NCI-H1930 (cell line): ENCODE data around the gene RRM1.
"Not testable (repeated sequence)": the region's sequence is repeated elsewhere in the genome, so short reads cannot be mapped to it uniquely, and the experiment has no call there.

Source experiments
- DNase-seq, 2 experiments: peaks; one replicate each; lab custom pipeline; 2025; lab: John Stamatoyannopoulos, UW

RRM1 gene

DNA sequence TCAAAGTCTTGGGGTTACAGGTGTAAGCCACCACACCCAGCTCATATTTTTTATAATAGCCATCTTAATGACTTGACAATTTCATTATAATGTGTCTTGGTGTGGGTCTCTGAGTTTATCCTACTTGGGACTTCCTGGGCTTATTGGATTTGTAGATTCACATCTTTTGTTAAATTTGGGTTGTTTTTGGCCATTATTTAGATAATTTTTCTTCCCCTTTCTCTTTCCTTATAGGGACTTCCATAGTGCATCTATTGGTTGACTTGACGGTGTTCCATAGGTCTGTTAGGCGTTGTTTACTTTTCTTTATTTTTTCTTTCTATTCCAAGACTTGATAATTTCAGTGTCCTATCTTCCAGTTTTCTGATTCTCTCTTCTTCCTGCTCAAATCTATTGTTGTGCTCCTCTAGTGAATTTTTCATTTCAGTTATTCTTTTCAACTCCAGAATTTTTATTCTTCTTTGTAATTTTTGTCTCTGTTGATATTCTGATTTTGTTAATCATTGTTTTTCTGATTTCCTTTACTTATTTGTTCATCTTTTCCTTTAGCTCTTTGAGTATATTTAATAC is 45.6 kb downstream of the RRM1 start:
- DNase-seq: no peak

DNA sequence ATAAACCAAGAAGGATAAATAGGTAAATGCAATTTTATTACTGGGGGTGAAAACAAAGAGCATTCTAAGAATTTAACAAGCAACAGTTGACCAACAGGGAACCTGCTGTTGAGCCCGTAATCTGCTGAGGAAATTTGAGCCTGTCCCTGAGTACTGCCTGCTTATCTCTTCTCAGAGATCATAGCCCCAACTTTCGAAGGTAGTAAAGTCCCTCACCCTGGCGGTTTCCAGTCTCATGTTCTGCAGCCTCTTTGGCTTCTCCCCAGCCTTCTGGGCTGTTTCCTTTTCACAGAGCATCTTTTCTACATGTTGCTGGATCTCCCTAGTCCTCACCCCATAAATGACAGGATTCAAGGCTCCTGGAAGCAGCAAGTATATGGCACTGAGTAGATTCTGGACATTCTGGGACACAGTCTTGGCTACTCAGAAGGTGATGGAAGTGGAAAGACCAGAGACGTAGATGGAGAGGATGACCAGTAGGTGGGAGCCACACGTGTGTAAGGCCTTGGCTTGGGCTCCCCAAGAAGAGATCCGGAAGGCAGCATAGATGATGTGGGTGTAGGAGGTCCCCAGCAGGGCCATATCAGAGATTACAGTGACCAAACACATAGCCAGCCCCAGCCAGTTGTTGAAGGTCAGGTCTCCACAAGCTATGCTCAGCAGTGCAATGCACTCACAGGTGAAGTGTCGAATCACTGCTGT is 51.6 kb downstream of the RRM1 start:
- no peak for DNase-seq

DNA sequence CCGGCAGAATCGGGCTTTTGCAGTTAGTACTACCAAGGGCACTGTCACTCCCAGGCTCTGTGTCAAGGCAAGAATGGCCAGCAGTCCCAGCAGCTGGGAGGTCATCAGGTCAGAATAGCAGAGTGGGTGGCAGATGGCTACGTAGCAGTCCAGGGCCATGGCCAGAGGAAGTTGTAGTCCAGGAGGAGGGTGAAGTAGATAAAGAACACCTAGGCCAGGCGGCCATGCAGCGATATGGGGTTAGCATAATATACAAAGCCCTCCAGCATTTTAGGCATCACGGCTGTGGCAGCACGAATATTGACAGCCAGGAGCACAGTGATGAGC is 52.1 kb downstream of the RRM1 start:
- DNase-seq: no peak

DNA sequence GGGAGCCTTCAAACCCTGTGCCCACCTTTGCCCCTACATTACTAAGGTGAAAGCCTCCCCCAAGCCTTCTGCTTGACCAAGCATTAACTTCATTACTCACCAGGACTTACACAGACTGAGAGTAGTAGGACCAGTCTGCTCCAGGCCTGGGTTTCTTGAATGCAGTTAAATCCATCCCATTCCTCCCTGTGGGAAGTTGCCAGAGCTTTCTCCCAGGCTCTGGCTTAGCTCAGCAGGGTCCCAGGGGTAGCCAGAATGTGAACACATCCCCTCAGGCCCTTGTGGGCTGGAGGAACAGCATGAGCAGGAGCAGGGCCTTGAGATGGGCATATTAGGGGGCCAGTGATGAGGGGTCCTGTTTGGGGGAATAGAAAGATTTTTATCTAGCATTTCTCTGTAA is 59.9 kb downstream of the RRM1 start:
- no peak for DNase-seq

DNA sequence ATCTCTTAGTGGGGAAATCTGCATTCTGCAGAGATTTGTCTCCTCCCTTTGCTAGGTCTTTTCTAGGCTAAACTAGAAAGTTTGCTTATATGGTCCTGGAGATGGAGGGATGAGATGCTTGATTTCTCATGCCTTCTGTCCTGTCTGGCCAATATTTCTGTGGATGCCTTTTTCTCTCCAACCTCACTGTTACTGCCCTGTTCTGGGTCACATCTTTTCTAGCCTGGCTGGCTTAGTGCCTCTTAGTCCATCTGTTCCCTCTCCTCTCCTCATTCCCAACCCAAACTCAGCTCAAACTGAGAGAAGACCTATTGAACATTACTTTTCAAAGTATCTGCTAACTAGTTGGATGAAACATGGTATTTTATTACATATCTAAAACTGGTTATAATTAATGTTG is 62.0 kb downstream of the RRM1 start:
- DNase-seq: no peak

DNA sequence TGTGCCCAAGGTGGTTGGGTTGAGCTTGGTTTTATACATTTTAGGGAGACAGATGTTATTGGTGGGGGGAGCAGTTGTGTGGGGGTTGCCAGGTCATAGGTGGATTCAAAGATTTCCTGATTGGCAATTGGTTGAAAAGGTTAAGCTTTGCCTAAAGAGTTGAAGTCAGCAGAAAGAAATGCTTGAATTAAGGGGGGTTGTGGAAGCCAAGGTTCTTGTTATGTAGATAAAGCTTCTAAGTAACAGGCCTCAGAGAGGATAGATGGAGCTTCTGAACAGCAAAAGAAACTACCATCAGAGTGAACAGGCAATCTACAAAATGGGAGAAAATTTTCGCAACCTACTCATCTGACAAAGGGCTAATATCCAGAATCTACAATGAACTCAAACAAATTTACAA is 64.2 kb downstream of the RRM1 start:
- DNase-seq: not testable (repeated sequence)

DNA sequence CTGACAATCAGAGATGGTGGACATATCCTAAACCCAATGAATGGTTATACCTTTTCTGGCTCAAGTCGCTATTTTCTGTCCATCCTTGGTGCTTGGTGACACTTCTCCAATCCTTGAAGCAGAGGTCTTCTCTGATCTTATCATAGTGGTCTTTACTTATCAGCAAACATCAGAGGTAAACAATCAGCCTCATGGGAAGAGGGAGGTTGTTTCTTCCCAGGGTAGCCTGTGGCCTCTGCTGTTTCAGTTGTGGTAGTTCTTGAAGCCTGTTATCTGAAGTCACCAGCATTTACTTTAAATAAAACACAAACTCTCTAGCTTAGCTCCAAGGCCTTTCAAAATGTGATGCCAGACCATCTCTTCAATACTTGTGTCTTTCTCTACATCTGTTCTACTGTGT is 66.7 kb downstream of the RRM1 start:
- no peak for DNase-seq

DNA sequence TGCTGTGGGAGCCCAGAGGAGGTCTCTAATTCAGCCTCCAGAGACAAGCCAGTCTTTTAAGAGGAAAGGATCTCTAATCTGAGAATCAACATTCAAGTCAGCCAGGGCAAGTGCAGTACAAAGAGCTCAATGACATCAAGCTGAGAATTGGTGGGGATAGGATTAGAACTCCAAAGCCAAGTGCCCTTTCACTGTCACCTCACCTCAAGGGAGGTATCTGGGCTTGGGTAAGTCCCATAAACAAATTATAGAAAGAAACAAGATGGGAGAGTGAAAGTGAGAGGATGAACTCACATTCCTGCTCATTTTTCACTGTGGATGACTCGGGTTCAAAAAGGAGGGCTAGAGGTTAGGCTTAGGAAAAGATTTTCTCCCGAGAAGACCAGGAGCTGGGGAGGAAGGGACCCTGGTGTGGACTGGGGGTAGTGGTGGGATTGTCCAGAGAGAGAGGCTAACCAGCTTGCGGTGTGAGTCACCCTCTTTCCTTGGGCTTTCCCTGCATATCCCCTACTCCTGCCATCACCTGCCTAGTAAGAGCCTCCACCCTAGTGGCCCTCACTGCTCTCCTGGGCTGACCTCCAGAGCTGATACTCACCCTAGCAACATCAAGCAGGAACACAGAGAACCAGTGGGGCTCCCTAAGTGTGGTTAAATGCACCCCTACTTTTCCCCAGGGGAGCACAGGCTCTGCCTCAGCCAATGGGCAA is 70.4 kb downstream of the RRM1 start:
- no peak for DNase-seq

DNA sequence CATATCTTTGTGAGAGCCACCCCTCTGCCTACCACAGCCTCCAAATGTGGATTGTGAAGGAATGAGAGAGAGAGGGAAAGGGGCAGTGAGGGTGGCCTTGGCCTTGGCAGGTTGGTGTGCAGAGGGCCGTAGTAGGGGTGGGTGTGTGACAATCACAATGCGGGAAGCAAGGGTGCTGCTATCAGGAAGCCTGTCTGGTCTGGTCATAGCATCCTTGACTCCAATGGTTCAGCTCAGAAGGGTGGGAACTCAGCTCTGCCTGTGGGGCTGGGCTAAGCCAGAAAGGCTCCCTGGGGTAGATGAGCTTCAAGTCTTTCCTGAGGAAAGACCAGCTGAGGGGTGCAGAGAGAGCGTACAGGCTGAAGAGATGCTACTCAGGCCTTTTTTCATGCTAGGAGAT is 72.7 kb downstream of the RRM1 start:
- no peak for DNase-seq

DNA sequence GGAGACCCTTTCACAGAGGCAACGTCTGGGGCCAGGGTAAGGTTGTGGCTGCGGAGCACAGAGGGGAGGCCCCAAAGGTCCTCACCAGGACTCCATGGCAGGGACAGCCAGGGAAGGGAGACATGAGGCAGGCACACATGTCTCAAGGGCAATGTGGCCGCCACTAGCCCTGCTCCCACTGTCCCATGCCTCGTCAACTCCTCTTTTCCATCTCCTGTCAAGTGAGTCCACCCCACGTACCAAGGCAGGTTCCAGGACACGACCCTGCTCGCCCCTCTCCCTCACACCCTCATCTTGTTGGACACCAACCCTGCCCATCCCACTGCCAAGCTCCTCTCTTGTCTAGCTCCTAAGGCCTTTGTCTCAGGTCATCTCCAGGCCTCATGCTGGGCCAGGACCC is 73.2 kb downstream of the RRM1 start:
- DNase-seq: no peak

DNA sequence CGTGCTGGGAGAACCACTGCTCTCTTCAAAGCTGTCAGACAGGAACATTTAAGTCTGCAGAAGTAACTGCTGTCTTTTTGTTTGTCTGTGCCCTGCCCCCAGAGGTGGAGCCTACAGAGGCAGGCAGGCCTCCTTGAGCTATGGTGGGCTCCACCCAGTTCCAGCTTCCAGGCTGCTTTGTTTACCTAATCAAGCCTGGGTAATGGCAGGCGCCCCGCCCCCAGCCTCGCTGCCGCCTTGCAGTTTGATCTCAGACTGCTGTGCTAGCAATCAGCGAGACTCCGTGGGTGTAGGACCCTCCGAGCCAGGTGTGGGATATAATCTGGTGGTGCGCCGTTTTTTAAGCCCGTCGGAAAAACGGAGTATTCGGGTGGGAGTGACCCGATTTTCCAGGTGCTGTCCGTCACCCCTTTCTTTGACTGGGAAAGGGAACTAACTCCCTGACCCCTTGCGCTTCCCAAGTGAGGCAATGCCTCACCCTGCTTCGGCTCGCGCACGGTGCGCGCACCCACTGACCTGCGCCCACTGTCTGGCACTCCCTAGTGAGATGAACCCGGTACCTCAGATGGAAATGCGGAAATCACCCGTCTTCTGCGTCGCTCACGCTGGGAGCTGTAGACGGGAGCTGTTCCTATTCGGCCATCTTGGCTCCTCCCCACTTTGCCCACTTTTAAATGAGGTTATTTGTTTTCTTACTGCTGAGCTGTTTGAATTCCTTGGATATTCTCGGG is 81.2 kb downstream of the RRM1 start:
- not testable (repeated sequence) for DNase-seq

DNA sequence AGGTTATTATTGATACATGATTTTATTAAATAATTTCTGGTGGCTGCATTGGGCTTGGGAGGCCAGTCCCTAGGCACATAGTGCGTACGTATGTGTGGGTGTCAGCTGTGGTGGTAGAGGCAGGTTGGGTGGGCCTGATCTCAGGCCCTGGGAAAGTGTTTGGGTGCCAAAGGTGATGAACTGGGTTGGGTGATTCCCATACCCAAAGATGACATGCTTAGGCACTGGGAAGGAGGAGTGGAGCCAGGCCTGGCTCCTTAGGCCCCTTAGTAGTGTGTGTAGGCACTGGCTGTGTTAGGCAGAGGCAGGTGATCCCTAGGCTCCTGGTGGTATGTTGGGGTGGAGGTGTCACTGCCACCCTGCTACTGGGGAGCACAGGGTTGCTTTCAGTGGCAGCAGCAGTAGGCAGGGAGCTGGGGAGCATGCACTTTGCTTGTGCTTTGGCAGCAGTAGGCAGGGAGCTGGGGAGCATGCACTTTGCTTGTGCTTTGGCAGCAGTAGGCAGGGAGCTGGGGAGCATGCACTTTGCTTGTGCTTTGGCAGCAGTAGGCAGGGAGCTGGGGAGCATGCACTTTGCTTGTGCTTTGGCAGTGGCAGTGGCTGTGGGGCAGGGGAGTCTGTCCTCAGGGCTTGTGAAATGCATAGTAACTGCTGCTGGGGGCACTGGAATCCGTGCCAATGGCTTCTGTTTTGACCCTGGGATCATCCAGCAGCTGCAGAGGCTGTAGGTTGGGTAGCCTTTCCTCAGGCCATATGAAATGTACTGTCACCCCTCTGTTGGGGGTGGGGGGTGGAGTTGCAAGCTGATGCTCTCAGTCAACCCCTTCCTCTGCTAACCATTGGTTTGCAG is 84.4 kb downstream of the RRM1 start:
- no peak for DNase-seq

DNA sequence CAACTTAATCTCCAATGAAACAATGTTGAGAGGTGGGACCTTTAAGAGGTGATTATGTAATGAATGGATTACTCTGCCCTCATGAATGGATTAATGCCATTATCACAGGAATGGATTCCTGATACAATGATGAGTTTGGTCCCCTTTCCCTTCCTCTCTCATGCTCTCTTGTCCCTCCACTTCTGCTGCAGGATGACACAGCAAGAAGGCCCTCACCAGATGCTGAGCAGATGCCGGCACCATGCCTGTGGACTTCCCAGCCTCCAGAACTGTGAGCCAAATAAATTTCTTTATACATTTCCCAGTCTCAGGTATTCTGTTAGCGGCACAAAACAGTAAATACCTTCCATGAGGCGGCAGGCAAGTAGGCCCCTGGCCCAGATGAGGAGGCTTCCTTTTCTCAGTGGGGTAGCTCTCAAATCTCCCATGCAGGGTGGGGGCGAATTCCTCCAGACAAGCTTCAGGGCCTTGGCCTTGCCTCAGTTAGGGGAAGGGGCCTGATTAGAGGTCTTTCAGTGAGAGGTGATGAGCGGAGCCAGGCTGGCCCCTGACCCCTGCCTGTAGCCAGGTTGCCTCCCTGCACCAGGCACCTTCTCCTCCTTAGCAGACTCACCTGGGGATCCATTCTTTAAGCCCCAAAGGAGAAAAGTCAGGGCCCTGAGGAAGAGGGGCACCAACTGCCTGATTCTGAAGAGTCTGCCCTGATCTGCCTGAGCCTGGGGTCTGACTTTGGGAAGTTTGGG is 86.0 kb downstream of the RRM1 start:
- no peak for DNase-seq

DNA sequence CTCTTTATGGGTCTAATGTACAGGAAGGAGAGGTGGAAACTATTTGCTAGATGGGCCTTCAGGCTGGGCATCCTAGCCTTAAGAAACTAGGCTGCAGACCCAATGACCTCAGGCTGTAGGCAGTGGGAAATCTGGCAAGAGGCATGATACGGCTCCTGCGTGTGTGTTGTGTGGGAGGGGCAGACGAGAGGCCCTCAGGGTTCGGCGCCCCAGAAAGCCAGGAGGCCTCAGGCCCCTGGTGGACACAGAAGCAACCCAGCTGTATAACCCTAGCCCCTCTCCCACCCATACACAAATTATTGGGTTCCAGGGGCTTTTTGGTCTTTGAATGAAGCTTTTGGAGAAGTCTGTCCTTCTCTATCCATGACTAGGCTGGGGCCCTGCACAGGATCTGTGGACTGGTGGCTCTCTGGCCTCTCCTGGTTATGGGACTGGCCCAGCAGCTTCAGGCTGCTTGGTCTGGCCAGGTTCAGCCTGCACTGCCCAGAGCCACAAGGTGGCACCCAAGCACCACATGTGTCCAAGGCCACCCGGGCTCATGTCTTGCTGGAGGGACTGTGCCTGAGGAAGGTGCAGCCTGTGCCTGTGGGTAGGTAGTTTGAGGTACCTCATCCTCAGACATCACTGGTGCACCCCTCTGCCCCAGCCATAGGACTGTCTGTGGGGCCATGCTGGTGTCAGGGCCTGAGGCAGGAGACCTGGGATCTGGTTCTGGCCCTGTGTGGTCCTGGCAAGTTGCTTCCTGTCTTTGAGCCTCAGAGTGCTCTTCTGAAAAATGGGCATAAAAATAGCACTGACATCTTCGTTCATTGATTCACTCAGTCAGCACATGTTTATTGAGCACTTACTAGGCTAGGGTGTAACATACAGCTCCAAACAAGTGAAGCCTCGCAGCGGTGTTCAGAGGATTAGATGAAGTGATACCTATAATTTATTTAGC is 87.5 kb downstream of the RRM1 start:
- DNase-seq: peak; percentile 63 to 68

DNA sequence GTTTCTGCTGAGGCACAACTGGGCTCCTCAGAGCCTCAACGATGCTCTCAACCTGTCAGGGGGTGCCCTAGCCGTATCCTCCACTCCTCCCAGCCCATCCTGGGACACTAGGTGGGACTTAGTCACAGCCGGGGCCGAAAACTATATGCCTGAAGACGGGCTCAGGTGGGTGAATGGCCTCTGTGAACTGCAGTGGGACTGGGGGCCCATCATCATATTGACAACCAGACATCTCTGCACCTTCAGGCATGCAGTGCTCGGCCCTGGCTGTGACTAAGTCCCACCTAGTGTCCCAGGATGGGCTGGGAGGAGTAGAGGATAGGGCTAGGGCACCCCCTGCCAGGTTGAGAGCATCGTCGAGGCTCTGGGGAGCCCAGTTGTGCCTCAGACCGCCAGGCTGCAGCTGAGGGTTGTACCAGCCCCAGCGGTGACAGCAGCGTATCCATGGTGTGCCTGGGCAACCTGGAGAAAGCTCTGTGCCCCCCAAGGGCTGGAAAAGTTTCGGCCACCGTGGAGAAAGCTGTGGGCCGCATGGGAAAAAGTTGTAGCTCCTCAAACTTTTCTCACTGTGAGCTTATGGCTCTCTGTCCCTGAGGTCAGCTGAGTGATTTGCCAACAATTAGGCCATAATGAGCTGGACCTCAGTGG is 88.9 kb downstream of the RRM1 start:
- no peak for DNase-seq

DNA sequence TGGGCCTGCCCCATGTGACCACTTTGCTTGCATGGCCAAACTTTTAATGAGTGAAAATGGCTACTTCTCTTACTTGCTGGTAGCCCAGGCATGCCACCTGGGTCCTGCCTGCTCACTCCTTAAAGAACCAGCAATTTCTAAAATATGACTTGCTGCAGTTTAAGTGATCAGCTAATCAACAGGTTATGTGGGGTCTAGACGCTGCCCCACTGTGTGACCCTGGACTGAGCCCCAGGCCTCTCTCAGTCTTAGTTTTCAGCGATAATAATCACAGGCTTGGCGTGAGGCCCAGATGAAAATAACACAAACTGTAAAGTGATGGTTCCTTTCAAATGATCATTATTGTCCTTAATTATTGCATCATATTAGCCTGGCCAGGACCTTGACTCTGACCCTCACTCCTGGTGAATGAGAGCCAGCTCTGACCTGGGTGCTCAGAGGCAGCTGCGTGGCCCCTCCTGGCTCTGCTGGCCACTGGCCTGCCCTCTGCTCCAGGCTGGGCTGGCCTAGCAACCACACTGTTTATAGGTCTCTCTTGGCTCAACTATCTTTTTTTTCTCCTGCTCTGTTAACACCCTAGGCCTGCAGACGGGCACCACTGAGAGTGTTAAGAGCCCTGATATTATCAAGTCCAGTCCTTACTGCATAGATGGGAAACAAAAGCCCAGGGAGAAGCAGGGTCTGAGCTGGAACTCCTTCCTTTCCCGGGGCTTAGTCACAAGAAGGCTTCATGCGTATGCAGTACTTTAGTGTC is 89.7 kb downstream of the RRM1 start:
- DNase-seq: no peak

DNA sequence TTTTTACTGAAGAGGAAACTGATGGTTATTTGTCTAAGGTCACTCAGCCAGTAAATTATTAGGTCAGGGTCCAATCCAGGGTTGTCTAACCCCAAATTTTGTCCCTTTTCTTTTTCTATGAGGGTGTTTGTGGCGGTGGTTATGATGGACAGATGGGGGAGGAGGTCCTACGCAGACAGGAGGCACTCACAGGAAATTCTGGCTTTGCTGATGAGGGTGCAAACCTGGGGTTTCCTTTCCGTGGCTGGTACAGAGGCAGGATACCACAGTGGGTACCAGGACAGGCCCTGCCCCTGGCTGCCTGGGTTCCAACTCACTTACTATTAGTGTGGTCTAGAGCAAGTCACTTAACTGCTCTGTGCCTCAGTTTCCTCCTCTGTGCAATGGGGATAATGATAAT is 91.0 kb downstream of the RRM1 start:
- no peak for DNase-seq

DNA sequence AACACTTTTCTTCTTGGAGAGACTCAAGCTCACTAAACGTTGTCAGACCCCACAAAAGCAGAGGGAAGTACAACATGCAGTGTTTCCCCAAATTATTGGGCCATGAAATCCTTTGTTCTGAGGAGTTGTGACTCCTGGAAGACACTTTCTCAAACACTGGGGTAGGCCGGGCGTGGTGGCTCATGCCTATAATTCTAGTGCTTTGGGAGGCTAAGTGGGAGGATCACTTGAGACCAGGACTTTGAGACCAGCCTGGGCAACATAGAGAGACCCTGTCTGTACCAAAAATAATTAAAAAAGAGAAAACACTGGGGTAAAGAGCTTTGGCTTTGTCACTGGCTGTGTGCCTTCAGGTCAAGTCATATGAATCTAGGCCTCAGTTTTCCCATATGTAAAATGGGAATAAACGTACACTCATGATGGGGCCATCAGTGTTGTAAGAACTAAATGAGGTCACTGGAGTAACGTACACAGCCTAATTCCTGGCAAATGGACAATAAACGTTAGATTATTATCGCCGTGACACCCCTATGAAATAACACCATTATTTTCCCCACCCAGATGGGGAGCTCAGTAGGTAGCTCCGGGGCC is 92.0 kb downstream of the RRM1 start:
- no peak for DNase-seq
